NOMO-1 (cell line): ENCODE results near the gene DBH.
"Not testable (repeated sequence)": the region's sequence is repeated elsewhere in the genome, so short reads cannot be mapped to it uniquely, and the experiment has no call there.

Experiments used
- DNase-seq, 2 experiments: peaks; one replicate each; lab custom pipeline; 2025; ENCODE audit not compliant: unreplicated experiment in 2 of 2; lab: John Stamatoyannopoulos, UW

DBH gene

DNA sequence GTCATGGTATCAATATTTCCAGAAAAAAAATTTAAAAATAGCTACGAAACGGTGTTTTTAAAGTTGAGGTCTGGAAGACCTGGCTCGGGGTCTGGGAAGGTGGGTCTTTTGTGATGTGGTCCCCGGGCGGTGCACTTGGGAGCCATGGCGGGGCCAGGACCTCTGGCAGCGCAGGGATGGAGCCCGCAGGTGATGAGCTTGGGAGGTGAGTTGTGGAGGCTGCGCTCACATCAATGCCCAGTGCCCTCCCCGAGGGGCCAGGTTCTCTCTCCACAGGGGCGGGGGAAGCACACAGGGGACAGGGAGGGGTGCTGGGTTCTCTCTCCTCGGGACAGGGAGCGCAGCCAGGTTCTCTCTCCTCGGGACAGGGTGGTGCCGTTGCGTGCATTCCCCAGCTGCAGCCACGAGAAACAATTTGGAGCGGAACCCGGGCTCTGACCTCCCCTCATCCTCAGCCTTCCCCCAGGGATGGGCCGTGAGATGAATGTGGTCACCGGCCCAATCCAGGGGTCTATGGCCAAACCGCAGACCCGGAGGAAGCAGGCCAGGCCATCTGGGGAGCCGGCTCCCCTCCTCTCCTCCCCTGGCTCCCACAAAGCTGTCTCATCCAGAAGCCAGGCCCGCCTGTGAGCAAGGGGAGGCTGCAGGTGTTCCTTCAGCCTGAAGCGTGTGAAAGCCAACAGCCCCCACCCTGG is 25.8 kb downstream of the DBH start:
- DNase-seq, result no peak

DNA sequence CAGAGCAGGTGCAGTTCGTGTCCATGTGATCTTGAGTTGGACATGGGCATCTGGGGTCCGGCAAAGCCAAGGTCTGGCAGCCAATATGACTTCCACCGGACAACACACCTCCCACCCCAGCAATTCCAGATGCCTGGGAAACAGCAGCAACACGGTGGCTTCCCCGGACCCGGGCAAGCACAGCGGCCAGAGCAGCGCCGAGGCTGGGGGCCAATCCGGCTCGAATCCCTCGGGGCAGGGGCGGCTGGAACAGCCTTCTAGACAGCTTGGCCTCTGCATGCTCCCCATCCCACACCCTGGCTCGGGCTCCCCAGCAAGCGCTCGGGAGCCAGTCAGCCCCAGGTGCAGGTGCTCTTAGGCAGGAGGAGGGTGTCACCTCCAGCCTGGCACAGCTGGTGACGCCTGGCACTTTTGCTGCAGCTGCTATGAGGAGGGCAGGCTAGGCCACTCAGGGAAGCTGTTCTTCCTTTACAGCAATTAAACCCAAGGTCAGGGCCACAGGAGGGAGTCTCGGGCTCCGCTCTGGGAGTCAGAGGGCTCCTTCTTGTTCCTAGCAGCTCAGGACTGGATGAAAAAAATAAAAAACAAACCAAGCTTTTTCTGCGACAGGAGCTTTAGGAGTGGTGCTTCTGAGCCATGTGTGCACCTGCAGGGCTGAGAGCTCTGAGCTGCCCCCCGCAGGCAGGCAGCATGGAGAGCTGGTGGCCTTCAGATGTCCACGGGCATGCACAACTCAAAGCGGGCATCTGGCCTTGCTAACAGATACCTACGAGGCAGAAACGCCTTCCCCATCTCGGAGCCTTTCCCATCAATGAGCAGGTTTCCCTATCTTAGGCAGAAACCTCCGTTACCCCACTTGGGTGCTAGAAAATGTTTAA is 28.2 kb downstream of the DBH start:
- no peak for DNase-seq

GRCh38 chr9:133665096-133665495 is 28.9 kb downstream of the DBH start:
- DNase-seq, result no peak

DNA sequence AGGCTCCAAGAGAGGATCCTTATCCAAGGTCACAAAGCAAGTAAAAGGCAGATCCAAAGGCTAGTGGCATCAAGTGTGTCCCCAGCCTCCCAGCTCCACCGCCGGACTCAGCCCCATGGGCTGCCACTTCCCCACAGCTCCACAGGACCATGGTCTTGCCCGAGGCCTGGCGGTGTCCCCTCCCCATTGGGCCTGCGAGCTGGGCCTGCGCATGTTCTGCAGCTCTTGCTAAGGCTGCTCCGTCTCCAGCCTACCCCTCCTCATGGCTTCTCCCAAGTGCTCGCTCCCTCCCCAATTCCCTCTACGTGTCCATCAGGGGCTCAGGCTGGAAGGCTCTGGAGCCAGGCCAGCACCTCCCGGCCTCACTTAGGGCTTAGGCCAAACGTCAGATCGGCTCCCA is 29.4 kb downstream of the DBH start:
- DNase-seq, result no peak

- DNase-seq, result no peak
These were observed 30.2 kb downstream of the DBH start for GRCh38 chr9:133666387-133666786.

- no peak for DNase-seq
These were observed 30.7 kb downstream of the DBH start for GRCh38 chr9:133666845-133667244.

- no peak for DNase-seq
These were observed 31.7 kb downstream of the DBH start for GRCh38 chr9:133667759-133668450.

DNA sequence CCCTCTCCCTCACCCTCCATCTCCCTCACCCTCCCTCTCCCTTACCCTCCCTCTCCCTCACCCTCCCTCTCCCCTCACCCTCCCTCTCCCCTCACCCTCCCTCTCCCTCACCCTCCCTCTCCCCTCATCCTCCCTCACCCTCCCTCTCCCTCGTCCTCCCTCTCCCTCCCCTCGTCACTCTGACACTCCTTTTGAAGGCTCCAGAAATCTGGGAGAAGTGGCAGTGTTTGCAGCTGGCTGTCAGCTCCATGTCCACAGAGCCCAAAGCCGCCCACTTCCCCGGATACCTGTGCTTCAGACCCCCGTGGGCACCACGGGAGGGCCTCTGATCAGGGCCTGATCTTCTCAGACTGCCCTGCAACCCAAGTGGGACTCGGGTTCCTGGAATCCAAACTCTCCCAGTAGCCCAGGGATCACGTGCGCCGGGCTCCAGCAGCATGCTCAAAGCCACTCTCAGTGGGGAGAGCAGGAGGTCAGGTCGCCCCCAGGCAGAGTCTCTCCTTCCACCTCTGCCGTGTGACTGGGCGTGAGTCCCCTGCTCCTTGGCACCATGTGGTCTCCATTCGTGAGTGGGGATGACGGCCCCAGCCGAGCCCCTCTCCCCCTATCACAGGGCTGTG is 33.1 kb downstream of the DBH start:
- DNase-seq, result no peak

GRCh38 chr9:133670466-133670865 is 34.3 kb downstream of the DBH start:
- no peak for DNase-seq

GRCh38 chr9:133671371-133671770 is 35.2 kb downstream of the DBH start:
- no peak for DNase-seq

DNA sequence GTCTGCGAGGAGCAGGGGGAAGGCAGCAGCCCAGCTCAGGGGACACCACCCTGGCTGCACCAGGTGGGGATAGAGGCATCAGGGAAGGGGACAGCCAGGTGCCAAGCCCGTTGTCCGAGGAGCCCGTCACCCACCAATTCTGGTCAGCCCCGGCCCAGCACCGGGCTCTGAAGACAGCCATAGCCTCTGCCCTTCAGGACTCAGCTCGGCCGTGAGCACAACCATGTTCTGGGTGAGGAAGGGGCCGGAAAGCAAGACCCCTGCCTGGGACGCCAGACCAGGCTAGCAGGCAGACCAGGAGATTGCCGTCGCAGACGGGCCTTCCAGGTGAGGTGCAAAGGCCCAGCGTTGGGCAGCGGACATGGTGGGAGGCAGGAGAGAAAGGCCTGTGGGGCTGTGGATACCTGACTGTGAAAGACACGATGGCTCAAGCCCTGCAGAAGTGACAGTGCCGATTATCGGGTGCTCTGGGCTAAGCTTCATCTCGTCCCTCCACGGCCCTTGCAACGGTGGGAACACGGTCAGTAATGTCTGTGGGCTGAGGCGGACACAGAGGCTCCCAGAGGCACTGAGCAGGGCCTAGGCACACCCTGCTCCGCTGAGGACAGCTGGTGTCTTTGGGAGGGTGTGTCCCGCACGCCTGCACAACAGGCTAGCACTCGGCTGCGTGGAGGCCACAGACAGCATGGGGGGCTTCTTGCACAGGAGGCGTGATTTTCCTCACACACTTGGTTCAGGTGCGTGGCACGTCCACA is 36.5 kb downstream of the DBH start:
- no peak for DNase-seq

DNA sequence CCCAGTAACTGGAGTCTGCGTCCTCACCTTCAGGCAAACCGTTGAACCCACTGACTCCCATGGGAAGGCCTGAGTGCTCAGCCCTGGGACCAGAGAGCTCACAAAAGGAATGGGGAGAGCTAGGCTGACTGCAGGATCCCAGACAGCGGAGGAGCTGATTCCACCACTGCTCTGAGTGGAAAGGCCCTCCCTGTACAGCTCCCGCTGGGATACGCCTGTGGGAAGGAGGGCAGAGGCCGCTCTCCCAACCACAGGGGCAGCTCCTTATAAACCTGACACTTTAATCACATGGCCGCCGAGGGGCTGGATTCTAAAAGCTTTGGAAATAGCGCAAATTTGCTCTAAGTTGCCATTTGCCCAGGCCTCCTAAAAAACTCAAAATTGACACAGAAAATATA is 37.1 kb downstream of the DBH start:
- no peak for DNase-seq

GRCh38 chr9:133674091-133674490 is 37.9 kb downstream of the DBH start:
- no peak for DNase-seq

DNA sequence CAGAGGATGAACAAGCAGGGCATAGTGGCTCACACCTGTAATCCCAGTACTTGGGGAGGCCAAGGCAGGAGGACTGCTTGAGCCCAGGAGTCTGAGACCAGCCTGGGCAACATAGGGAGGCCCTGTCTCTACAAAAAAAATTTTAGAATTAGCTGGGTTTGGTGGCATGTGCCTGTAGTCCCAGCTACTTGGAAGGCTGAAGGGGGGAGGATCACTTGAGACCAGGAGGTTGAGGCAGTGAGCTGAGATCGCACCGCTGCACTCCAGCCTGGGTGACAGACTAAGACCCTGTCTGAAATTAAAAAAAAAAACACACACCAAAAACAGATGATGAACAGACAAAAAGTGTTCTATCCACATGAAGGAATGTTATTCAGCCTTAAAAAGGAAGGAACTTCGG is 39.6 kb downstream of the DBH start:
- DNase-seq, result not testable (repeated sequence)

- no peak for DNase-seq
These were observed 40.3 kb downstream of the DBH start for GRCh38 chr9:133676450-133676849.

GRCh38 chr9:133677126-133678010 is 41.2 kb downstream of the DBH start:
- no peak for DNase-seq

DNA sequence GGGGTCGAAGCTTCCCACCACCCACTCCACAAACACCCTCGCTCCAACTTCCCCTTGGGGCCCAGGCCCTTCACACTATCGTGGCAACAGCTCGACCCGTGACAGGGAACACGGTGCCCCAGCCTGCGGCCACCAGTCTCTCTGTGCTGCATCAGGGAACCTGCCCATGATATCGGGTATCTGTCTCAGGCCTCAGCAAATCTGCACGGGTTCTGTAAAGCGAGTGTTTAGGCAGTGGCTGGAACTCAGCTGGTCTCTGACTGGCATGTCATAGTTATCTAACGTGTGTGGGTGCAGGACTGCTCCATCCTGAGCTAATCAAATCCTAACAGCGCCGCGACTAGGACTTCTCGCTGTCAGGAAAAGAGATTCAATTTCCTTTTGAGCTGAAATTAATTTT is 42.9 kb downstream of the DBH start:
- no peak for DNase-seq

DNA sequence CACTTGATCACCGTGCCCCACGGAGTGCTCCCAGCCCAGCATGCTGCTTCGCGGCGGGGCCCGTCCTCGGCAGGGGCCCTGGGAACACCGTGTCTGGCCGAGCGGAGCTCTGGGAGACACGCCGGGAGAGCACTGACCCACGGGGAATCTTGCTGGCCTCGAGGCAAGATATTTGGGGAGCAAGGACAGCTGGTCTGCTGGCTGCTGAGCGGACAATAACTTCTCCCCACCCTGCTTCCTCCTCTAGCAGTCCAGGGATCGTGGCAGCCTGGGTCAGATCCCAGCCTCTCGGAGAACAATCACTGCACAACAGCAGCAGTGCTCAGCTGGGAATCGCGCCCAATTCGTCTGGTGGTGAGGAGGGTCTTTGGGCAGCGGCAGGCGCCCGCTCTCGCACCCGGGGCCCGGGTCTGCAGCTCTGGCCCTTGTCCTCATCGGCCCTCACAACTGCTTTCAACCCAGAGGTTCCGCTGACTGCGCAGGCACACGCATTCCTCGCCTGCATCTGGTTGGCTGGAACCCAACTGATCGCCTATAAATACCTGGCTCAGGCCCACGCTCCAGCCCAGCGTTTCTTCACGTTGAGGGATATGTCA is 43.4 kb downstream of the DBH start:
- DNase-seq, result no peak
